Fibroblast of the aortic adventitia (primary cell): Measurements from ENCODE around the gene GPR149. TPM values are rescaled to one million over a fixed set of nuclear protein-coding genes. Genes with fewer than 3 reads are reported as not detected.
A peak's percentile ranks its signal among the peaks of the same experiment; 100 is the strongest.

Experiments used
- DNase-seq: peaks from one replicate; pipeline ENCODE4 v3.0.0-alpha.2; 2010; ENCODE audit warnings: low read depth
- H3K4me3 ChIP-seq: 2 replicates; pipeline ENCODE4 v1.5.1; 2011; ENCODE audit warnings: low read depth, mild to moderate bottlenecking, control low read depth, low read length, moderate library complexity
- CTCF ChIP-seq: IDR thresholded peaks from 2 replicates; pipeline ENCODE4 v1.5.1; 2011; ENCODE audit warnings: mild to moderate bottlenecking, low read length, control low read depth, inconsistent platforms; ENCODE audit not compliant: insufficient read depth
- total RNA-seq: library from RNA; depleted of rRNA; stranded (reverse); fragments of >200 nt; gene quantifications from 2 replicates; pipeline ENCODE4 v1.2.3, GENCODE V29; 2012; ENCODE audit warnings: low replicate concordance

GPR149 gene
- total RNA-seq, 1 donor: not detected

GRCh38 chr3:154384479-154384878 is 45.5 kb downstream of the GPR149 start:
- H3K4me3 ChIP-seq: no peak overlapping the region
- TF ChIP-seq CTCF: no peak
- peak; percentile 3 for DNase-seq

- no peak overlapping the region for H3K4me3 ChIP-seq
- no peak for DNase-seq
- TF ChIP-seq CTCF: no peak
Measured at GRCh38 chr3:154378311-154378710, 51.7 kb downstream of the GPR149 start.

DNA sequence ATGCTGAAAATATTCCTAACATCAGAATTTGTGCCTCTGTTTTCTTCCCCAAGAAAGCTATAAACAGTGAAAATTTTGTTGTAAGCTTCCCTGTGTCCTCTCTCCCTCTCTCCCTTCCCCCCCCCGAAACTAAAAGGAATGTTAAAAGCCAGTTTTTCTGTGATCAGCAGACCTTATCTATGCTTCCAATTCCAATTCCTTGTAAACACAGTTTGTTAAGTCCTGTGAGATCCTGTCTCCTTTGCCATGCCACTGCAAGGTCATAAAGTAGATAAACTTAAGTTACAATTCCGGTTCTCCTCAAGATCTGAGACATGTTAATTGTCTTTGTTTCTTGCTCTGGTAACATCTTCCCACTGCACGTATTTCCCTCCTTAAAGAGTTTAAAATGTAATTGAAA is 62.8 kb downstream of the GPR149 start:
- no peak for DNase-seq
- H3K4me3 ChIP-seq: no peak overlapping the region
- no peak for TF ChIP-seq CTCF

DNA sequence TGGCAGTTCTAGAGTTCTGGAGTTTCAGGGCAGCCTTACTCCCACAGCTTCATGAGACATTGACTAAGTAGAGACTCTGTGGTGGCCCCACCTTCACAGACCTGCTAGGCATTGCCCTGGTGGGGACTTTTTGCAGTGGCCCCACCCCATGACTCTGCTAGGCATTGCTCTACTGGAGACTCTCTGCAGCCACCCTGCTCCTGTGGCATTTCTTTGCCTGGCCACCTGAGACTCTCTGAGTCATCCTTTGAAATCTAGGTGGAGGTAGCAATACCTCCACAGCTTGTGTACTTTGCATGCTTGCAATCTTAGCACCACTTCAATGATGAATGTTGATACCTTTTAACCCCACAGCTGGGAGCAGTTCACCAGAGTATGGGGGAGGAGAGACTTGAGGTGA is 65.1 kb downstream of the GPR149 start:
- DNase-seq: no peak
- H3K4me3 ChIP-seq: no peak overlapping the region
- no peak for TF ChIP-seq CTCF

- DNase-seq: no peak
- no peak for TF ChIP-seq CTCF
- H3K4me3 ChIP-seq: no peak overlapping the region
Measured at GRCh38 chr3:154361099-154361498, 68.9 kb downstream of the GPR149 start.

GRCh38 chr3:154356009-154356408 is 74.0 kb downstream of the GPR149 start:
- TF ChIP-seq CTCF: no peak
- DNase-seq: no peak
- no peak overlapping the region for H3K4me3 ChIP-seq

DNA sequence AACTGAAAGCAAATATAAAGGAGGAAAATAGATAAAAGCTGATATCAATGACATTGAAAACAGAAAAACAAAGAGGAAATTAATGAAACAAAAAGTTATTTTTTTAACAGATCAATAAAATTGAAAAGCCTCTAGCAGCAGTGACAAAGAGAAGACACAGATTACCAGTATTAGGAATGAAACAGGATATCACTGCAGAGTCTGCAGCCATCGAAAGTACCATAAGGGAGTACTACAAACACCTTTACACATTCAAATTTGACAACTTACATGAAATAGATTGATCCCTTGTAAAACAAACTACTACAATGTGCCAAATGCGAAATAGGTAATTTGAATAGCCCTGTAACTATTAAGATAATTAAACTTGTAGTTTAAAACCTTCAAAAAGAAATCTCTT is 80.8 kb downstream of the GPR149 start:
- no peak for TF ChIP-seq CTCF
- no peak for DNase-seq
- no peak overlapping the region for H3K4me3 ChIP-seq
